RWPE1 (cell line): ENCODE data around the gene USF3.
A peak's percentile ranks its signal among the peaks of the same experiment; 100 is the strongest.

ENCODE experiments used
- CTCF ChIA-PET: fragments of 350-600 bp; sonication (Branson Sonifier 250); formaldehyde crosslinking; extraction: SDS; loops from one replicate; lab custom pipeline; 2021; lab: Yijun Ruan, JAX
- POLR2A ChIA-PET: fragments of 400-600 bp; formaldehyde crosslinking; extraction: SDS; loops from one replicate; lab custom pipeline; 2020; ENCODE audit warnings: antibody characterized with exemption; ENCODE audit not compliant: low non-redundant PET; lab: Yijun Ruan, JAX
- DNase-seq: peaks from one replicate; pipeline ENCODE4 v3.0.0; 2012; ENCODE audit warnings: low spot score
- H3K27ac ChIP-seq: fragments of 450-650 bp; 2 replicates; pipeline ENCODE4 v1.5.1; 2017
- CTCF ChIP-seq: fragments of 450-650 bp; conservative IDR thresholded peaks from 2 replicates; pipeline ENCODE4 v1.5.1; 2017; ENCODE audit warnings: low read depth, mild to moderate bottlenecking

USF3 gene

GRCh38 chr3:113741620-113742019, 45.2 kb upstream of the USF3 start:
- ChIA-PET CTCF (interaction anchor here (0.6 kb wide), 1 partner anchor 10 kb away, joined by 3 read pairs; no protein-coding TSS in a partner anchor), POLR2A (no interaction called here)
- H3K27ac ChIP-seq: no peak overlapping the region
- no peak for TF ChIP-seq CTCF
- no peak for DNase-seq

DNA sequence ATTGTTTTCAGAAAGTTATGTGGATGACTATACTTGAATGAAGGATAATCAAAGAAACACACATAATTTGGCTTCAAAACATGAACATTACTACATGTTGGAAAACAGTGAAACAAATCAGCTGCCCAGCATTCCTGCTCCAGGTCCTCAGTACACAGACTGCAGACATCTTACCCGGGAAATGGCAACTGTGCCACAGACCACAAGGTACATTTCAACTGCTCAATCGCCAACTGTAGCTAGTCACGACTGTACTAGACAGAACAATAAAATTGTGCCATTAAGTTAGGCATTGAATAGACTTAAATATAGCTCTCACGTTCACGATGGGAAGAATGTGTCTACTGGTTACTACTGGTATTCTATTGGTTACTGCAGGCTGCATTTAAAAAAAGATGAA, 44.6 kb upstream of the USF3 start:
- no peak for DNase-seq
- TF ChIP-seq CTCF: no peak
- CTCF ChIA-PET: no interaction called here
- no peak overlapping the region for H3K27ac ChIP-seq
- POLR2A ChIA-PET: no interaction called here

- POLR2A ChIA-PET: interaction anchor here (0.6 kb wide), 1 partner anchor 39 kb away, joined by 3 read pairs; no protein-coding TSS in a partner anchor
- peak; percentile 30 for DNase-seq
- no peak overlapping the region for H3K27ac ChIP-seq
Observed at GRCh38 chr3:113736548-113737089, 40.2 kb upstream of the USF3 start.

GRCh38 chr3:113731694-113732093, 35.3 kb upstream of the USF3 start:
- POLR2A ChIA-PET: no interaction called here
- no peak for TF ChIP-seq CTCF
- CTCF ChIA-PET: no interaction called here
- no peak overlapping the region for H3K27ac ChIP-seq
- no peak for DNase-seq

More at GRCh38 chr3:113736548-113737089, 40.2 kb upstream of the USF3 start:
- CTCF ChIA-PET: interaction anchor here (0.6 to 3.1 kb wide), 10 partner anchors 9 to 481 kb away, joined by 3 to 20 read pairs (median 3); partner anchors contain the start of genes ATP6V1A and NAA50
- TF ChIP-seq CTCF: peak; percentile 63

- no peak for DNase-seq
- TF ChIP-seq CTCF: no peak
- no peak overlapping the region for H3K27ac ChIP-seq
- ChIA-PET POLR2A (no interaction called here), CTCF (no interaction called here)
Observed at GRCh38 chr3:113730550-113730949, 34.1 kb upstream of the USF3 start.

- ChIA-PET CTCF (interaction anchor here (0.6 to 0.7 kb wide), 2 partner anchors 29 to 450 kb away, joined by 4 to 5 read pairs; no protein-coding TSS in a partner anchor), POLR2A (no interaction called here)
- no peak for DNase-seq
- no peak overlapping the region for H3K27ac ChIP-seq
- no peak for TF ChIP-seq CTCF
Observed at GRCh38 chr3:113728661-113729060, 32.2 kb upstream of the USF3 start.
